A549 (cell line): Measurements from ENCODE around the gene MRPS18A. TPM values are rescaled to one million over a fixed set of nuclear protein-coding genes. Genes with fewer than 3 reads are reported as not detected.
A peak's percentile ranks its signal among the peaks of the same experiment; 100 is the strongest.

ENCODE experiments used
- ATAC-seq, 2 experiments: fragments of 200-7000 bp in 1 of 2; fragments of >200 bp in 1 of 2; cut with Nextera tagmentation in 1 of 2; cut with Tn5 transposase in 1 of 2; 3 replicates each; pipeline versions ENCODE4 v1.8.0 to v1.9.1; 2018 to 2020; ENCODE audit warnings: mild to moderate bottlenecking in 1 of 2, moderate library complexity in 1 of 2
- CTCF ChIA-PET: fragments of 300-600 bp; sonication (Branson Sonifier 250); formaldehyde crosslinking; extraction: SDS; loops from one replicate; lab custom pipeline; 2021; ENCODE audit warnings: antibody characterized with exemption, inconsistent platforms; lab: Yijun Ruan, JAX
- POLR2A ChIA-PET: fragments of 350-600 bp; formaldehyde crosslinking; extraction: SDS; loops from one replicate; lab custom pipeline; 2021; ENCODE audit warnings: antibody characterized with exemption, inconsistent platforms; lab: Yijun Ruan, JAX
- DNase-seq, 2 experiments: peaks; one replicate each; pipeline versions ENCODE4 v3.0.0 to v3.0.0-alpha.2; 2011 to 2016; ENCODE audit warnings: low read depth in 1 of 2, low spot score in 1 of 2
- FAIRE-seq: peaks from 2 replicates; lab custom pipeline; 2011; peaks lifted over from hg19 to GRCh38; lab: Jason Lieb, UNC
- H3K27ac ChIP-seq, 2 experiments: fragments of >200 bp; sonication (Bioruptor Twin); formaldehyde crosslinking; 3 replicates each; pipeline ENCODE4 v1.5.1; 2016 to 2017
- H3K4me1 ChIP-seq: fragments of >200 bp; sonication (Bioruptor Twin); formaldehyde crosslinking; 3 replicates; pipeline ENCODE4 v1.6.1; 2016
- H3K4me2 ChIP-seq: fragments of >200 bp; sonication (Bioruptor Twin); formaldehyde crosslinking; 3 replicates; pipeline ENCODE4 v1.6.1; 2016
- H3K4me3 ChIP-seq: fragments of >200 bp; sonication (Bioruptor Twin); formaldehyde crosslinking; 3 replicates; pipeline ENCODE4 v1.5.1; 2016
- H3K9me3 ChIP-seq: fragments of >200 bp; sonication (Bioruptor Twin); formaldehyde crosslinking; 3 replicates; pipeline ENCODE4 v1.6.1; 2016
- BHLHE40 ChIP-seq: IDR thresholded peaks from 2 replicates; pipeline ENCODE4 v1.6.1; 2012; ENCODE audit warnings: low read depth, low read length, inconsistent platforms
- CBX8 ChIP-seq: fragments of 200-600 bp; sonication (generic); IDR thresholded peaks from 2 replicates; pipeline ENCODE4 v1.6.1; 2016
- CHD2 ChIP-seq: fragments of 150-350 bp; IDR thresholded peaks from 2 replicates; pipeline ENCODE4 v1.6.1; 2014; ENCODE audit warnings: low read length; ENCODE audit not compliant: partially characterized antibody
- E2F6 ChIP-seq: IDR thresholded peaks from 2 replicates; pipeline ENCODE4 v1.6.1; 2012; ENCODE audit warnings: low read depth, borderline replicate concordance
- EHF ChIP-seq: fragments of 250-450 bp; sonication (Bioruptor Pico); IDR thresholded peaks from 2 replicates; pipeline ENCODE4 v1.5.0; 2020; ENCODE audit warnings: mild to moderate bottlenecking
- EHMT2 ChIP-seq: fragments of 200-600 bp; sonication (generic); IDR thresholded peaks from 2 replicates; pipeline ENCODE4 v1.6.1; 2016; ENCODE audit warnings: antibody characterized with exemption, low read depth, mild to moderate bottlenecking, moderate library complexity
- ELK1 ChIP-seq: fragments of 150-350 bp; IDR thresholded peaks from 2 replicates; pipeline ENCODE4 v1.6.1; 2014; ENCODE audit warnings: low read depth, mild to moderate bottlenecking, low read length
- EP300 ChIP-seq, 2 experiments: fragments of >200 bp; sonication (Bioruptor Twin); formaldehyde crosslinking; IDR thresholded peaks; 2 replicates in 1 of 2; 3 replicates in 1 of 2; pipeline ENCODE4 v1.6.1; 2016 to 2017
- FOSB ChIP-seq: fragments of 250-450 bp; sonication (Bioruptor Pico); IDR thresholded peaks from 2 replicates; pipeline ENCODE4 v1.5.0; 2020; ENCODE audit warnings: mild to moderate bottlenecking, moderate library complexity
- FOSL2 ChIP-seq, 2 experiments: fragments of 450-650 bp in 1 of 2; fragments of >200 bp in 1 of 2; sonication (Bioruptor Twin) in 1 of 2; formaldehyde crosslinking; IDR thresholded peaks; 2 replicates each; pipeline versions ENCODE4 v1.5.0 to v1.6.1; 2016 to 2020; ENCODE audit warnings: mild to moderate bottlenecking in 1 of 2, moderate library complexity in 1 of 2
- FOXS1 ChIP-seq: fragments of 250-450 bp; sonication (Bioruptor Pico); IDR thresholded peaks from 2 replicates; pipeline ENCODE4 v1.5.0; 2020; ENCODE audit warnings: mild to moderate bottlenecking, moderate library complexity
- GATA3 ChIP-seq: IDR thresholded peaks from 2 replicates; pipeline ENCODE4 v1.6.1; 2012; ENCODE audit warnings: borderline replicate concordance
- HES2 ChIP-seq: fragments of >200 bp; sonication (Bioruptor Twin); formaldehyde crosslinking; IDR thresholded peaks from 2 replicates; pipeline ENCODE4 v1.6.1; 2016
- HEYL ChIP-seq: fragments of 250-450 bp; sonication (Bioruptor Pico); IDR thresholded peaks from 2 replicates; pipeline ENCODE4 v1.8.0; 2021; ENCODE audit warnings: mild to moderate bottlenecking, moderate library complexity
- KDM1A ChIP-seq: fragments of 200-600 bp; sonication (generic); IDR thresholded peaks from 2 replicates; pipeline ENCODE4 v1.6.1; 2016; ENCODE audit warnings: low read depth, mild to moderate bottlenecking
- KDM5A ChIP-seq: fragments of 200-600 bp; sonication (generic); IDR thresholded peaks from 2 replicates; pipeline ENCODE4 v1.6.1; 2016; ENCODE audit warnings: antibody characterized with exemption, mild to moderate bottlenecking
- MAX ChIP-seq: IDR thresholded peaks from 2 replicates; pipeline ENCODE4 v1.6.1; 2012
- NFE2L2 ChIP-seq: fragments of 150-350 bp; conservative IDR thresholded peaks from 2 replicates; pipeline ENCODE4 v1.6.1; 2014; ENCODE audit warnings: low read length
- PBX3 ChIP-seq: IDR thresholded peaks from 2 replicates; pipeline ENCODE4 v1.6.1; 2012
- POLR2AphosphoS2 ChIP-seq: conservative IDR thresholded peaks from 2 replicates; pipeline ENCODE4 v1.6.1; 2012; ENCODE audit warnings: low read length, improper control_type of control experiment, inconsistent platforms
- RAD21 ChIP-seq, 2 experiments: fragments of >200 bp in 1 of 2; sonication (Bioruptor Twin) in 1 of 2; formaldehyde crosslinking in 1 of 2; IDR thresholded peaks in 1 of 2; conservative IDR thresholded peaks in 1 of 2; 2 replicates in 1 of 2; 3 replicates in 1 of 2; pipeline ENCODE4 v1.6.1; 2012 to 2018; ENCODE audit warnings: inconsistent platforms in 1 of 2
- RARB ChIP-seq: fragments of 250-450 bp; sonication (Bioruptor Pico); IDR thresholded peaks from 2 replicates; pipeline ENCODE4 v1.8.0; 2021; ENCODE audit warnings: mild to moderate bottlenecking, moderate library complexity
- RCOR1 ChIP-seq: fragments of 150-350 bp; IDR thresholded peaks from 2 replicates; pipeline ENCODE4 v1.6.1; 2014; ENCODE audit warnings: antibody characterized with exemption, low read length, low read depth
- REST ChIP-seq: fragments of 200-600 bp; sonication (generic); IDR thresholded peaks from 2 replicates; pipeline ENCODE4 v1.6.1; 2016; ENCODE audit warnings: antibody characterized with exemption, mild to moderate bottlenecking, moderate library complexity
- RFX5 ChIP-seq: fragments of 450-650 bp; IDR thresholded peaks from 2 replicates; pipeline ENCODE4 v1.7.1; 2014; ENCODE audit warnings: antibody characterized with exemption, mild to moderate bottlenecking, moderate library complexity
- SMC3 ChIP-seq: fragments of >200 bp; sonication (Bioruptor Twin); formaldehyde crosslinking; IDR thresholded peaks from 3 replicates; pipeline ENCODE4 v1.6.1; 2018; ENCODE audit warnings: inconsistent platforms
- SREBF2 ChIP-seq: fragments of 450-650 bp; IDR thresholded peaks from 2 replicates; pipeline ENCODE4 v1.6.1; 2014; ENCODE audit warnings: mild to moderate bottlenecking, moderate library complexity
- TFCP2L1 ChIP-seq: fragments of 250-450 bp; sonication (Bioruptor Pico); IDR thresholded peaks from 2 replicates; pipeline ENCODE4 v1.5.0; 2021; ENCODE audit warnings: mild to moderate bottlenecking
- USF2 ChIP-seq: fragments of 450-650 bp; IDR thresholded peaks from 2 replicates; pipeline ENCODE4 v1.6.1; 2014; ENCODE audit warnings: antibody characterized with exemption
- ZFP36 ChIP-seq: fragments of 450-650 bp; IDR thresholded peaks from 2 replicates; pipeline ENCODE4 v1.6.1; 2014; ENCODE audit warnings: borderline replicate concordance; ENCODE audit not compliant: partially characterized antibody
- ZNF302 ChIP-seq: fragments of 250-450 bp; sonication (Bioruptor Pico); IDR thresholded peaks from 2 replicates; pipeline ENCODE4 v1.9.0; 2021; ENCODE audit warnings: inconsistent platforms, mild to moderate bottlenecking, moderate library complexity
- ZSCAN20 ChIP-seq: fragments of 250-450 bp; sonication (Bioruptor Pico); IDR thresholded peaks from 2 replicates; pipeline ENCODE4 v1.8.0; 2022; ENCODE audit warnings: mild to moderate bottlenecking, moderate library complexity
- WGBS: methylation state at CpG from one replicate; pipeline ENCODE4 v1.1.6; 2017; ENCODE audit errors: missing lambda C conversion rate; 5-methylcytosine and 5-hydroxymethylcytosine counted together
- polyA plus RNA-seq, 4 experiments: library from polyadenylated mRNA; depleted of rRNA in 3 of 4; stranded (reverse); fragments of >200 nt; fragmentation: RNase III in 1 of 4; extraction: RNeasy Plus Mini Kit Qiagen cat#74134 plus additional on column Dnase treatment in 1 of 4; gene quantifications; 2 replicates in 3 of 4; 3 replicates in 1 of 4; pipeline ENCODE4 v1.2.3, GENCODE V29; 2011 to 2017

The MRPS18A gene
- polyA plus RNA-seq, 2 of the 4 experiments (the other 2 are of a cell fraction), result 38.0 to 44.2 TPM

GRCh38 chr6:43629505-43630300 lies 57.9 kb downstream of the MRPS18A start:
- H3K4me2 ChIP-seq, result peak overlapping the region; percentile 89
- ChIA-PET CTCF (interaction anchor here (0.7 to 1.3 kb wide), 2 partner anchors 10 to 21 kb away, joined by 3 to 4 read pairs; no protein-coding TSS in a partner anchor), POLR2A (interaction anchor here (0.5 to 2.3 kb wide), 17 partner anchors 11 to 617 kb away, joined by 3 to 10 read pairs (median 4); partner anchors contain the start of genes HSP90AB1, LRRC73, POLH and RSPH9)
- DNase-seq (peak; percentile 95 to 97), FAIRE-seq (no peak), ATAC-seq (peak; percentile 82 to 92)
- H3K27ac ChIP-seq, result peak overlapping the region; percentile 88 to 100
- 2% methylated on average over 36 of the region's 41 CpGs for WGBS
- H3K4me3 ChIP-seq, result peak overlapping the region; percentile 96
- H3K4me1 ChIP-seq, result peaks cover 26% of the 10 kb centered on the region
- no peaks in the 10 kb centered on the region for H3K9me3 ChIP-seq
- no peak for TF ChIP-seq EHF (CRISPR knock-in tag)
- no peak for TF ChIP-seq KDM5A
- TF ChIP-seq EP300 (IDR thresholded peaks at IDR 0.05), result no peak
- TF ChIP-seq HEYL (CRISPR knock-in tag), result no peak
- no peak for TF ChIP-seq BHLHE40
- no peak for TF ChIP-seq REST
- TF ChIP-seq FOSL2 (IDR thresholded peaks at IDR 0.05), result no peak
- TF ChIP-seq FOSL2 (CRISPR knock-in tag; IDR thresholded peaks at IDR 0.05), result peak; percentile 47
- no peak for TF ChIP-seq GATA3
- no peak for TF ChIP-seq ZFP36
- no peak for TF ChIP-seq CHD2
- TF ChIP-seq RFX5, result no peak
- 0 out of 2 replicates have a peak, but pooled peaks have one; percentile 60 for TF ChIP-seq TFCP2L1 (CRISPR knock-in tag)
- no peak for TF ChIP-seq KDM1A
- no peak for TF ChIP-seq USF2
- TF ChIP-seq ZSCAN20 (CRISPR knock-in tag), result no peak
- TF ChIP-seq RARB, result no peak
- TF ChIP-seq HES2, result no peak
- no peak for TF ChIP-seq POLR2AphosphoS2
- no peak for TF ChIP-seq EHMT2
- no peak for TF ChIP-seq RAD21 (conservative IDR thresholded peaks at IDR 0.05 in 1 of 2, IDR thresholded peaks at IDR 0.05 in 1 of 2)
- no peak for TF ChIP-seq FOXS1 (CRISPR knock-in tag)
- TF ChIP-seq FOSB (CRISPR knock-in tag), result no peak
- no peak for TF ChIP-seq SMC3
- peak; percentile 85; the same call in 1 of the 2 replicates for TF ChIP-seq E2F6
- no peak for TF ChIP-seq NFE2L2
- TF ChIP-seq SREBF2, result no peak
- no peak for TF ChIP-seq PBX3
- TF ChIP-seq ZNF302, result no peak
- peak; percentile 20; the same call in 1 of the 2 replicates for TF ChIP-seq MAX
- no peak for TF ChIP-seq ELK1
- TF ChIP-seq RCOR1, result no peak
- TF ChIP-seq CBX8, result no peak
